ENCODE measurements around the gene MYL5. TPM values are rescaled to one million over a fixed set of nuclear protein-coding genes. Genes with fewer than 3 reads are reported as not detected.
"Not testable (repeated sequence)": the region's sequence is repeated elsewhere in the genome, so short reads cannot be mapped to it uniquely, and the experiment has no call there.

The MYL5 gene
- total and polyA plus RNA-seq, 2 donors = 32.9 to 34.1 TPM

GRCh38 chr4:686413-687040 lies 12.2 kb downstream of the MYL5 start:
- Histone ChIP-seq H3K4me3 (ENCODE audit: low read length in 2 of 2) (no peak overlapping the region), H3K9me3 (ENCODE audit: control insufficient read depth in 2 of 2, insufficient read depth in 1 of 2, low read length in 1 of 2) (peaks cover 0 to 2% of the 10 kb centered on the region in 2 donors), H3K27ac (ENCODE audit: low read depth in 1 of 2, low read length in 1 of 2) (no peak overlapping the region), H3K27me3 (ENCODE audit: control insufficient read depth in 2 of 2, insufficient read depth in 1 of 2, low read length in 1 of 2) (peaks cover 18 to 29% of the 10 kb centered on the region in 2 donors), H3K4me1 (ENCODE audit: control insufficient read depth in 2 of 2, insufficient read depth in 2 of 2, low read length in 2 of 2) (peaks cover 0 to 12% of the 10 kb centered on the region in 2 donors), H3K36me3 (ENCODE audit: control insufficient read depth in 2 of 2, insufficient read depth in 2 of 2, low read length in 1 of 2) (no peaks in the 10 kb centered on the region)
- WGBS = 95% methylated on average over 31 of the region's 31 CpGs
- no peak for DNase-seq (ENCODE audit: low read depth in 6 of 9, low spot score in 9 of 9)

GRCh38 chr4:687048-687970 lies 13.0 kb downstream of the MYL5 start:
- Histone ChIP-seq H3K27me3 (ENCODE audit: control insufficient read depth in 2 of 2, insufficient read depth in 1 of 2, low read length in 1 of 2) (peaks cover 18 to 29% of the 10 kb centered on the region in 2 donors), H3K4me3 (ENCODE audit: low read length in 2 of 2) (no peak overlapping the region), H3K9me3 (ENCODE audit: control insufficient read depth in 2 of 2, insufficient read depth in 1 of 2, low read length in 1 of 2) (peaks cover 0 to 2% of the 10 kb centered on the region in 2 donors), H3K4me1 (ENCODE audit: control insufficient read depth in 2 of 2, insufficient read depth in 2 of 2, low read length in 2 of 2) (peaks cover 0 to 12% of the 10 kb centered on the region in 2 donors), H3K36me3 (ENCODE audit: control insufficient read depth in 2 of 2, insufficient read depth in 2 of 2, low read length in 1 of 2) (no peaks in the 10 kb centered on the region), H3K27ac (ENCODE audit: low read depth in 1 of 2, low read length in 1 of 2) (no peak overlapping the region)
- DNase-seq (ENCODE audit: low read depth in 6 of 9, low spot score in 9 of 9) = no peak
- WGBS = 96% methylated on average over 38 of the region's 38 CpGs

GRCh38 chr4:687971-688853 lies 13.9 kb downstream of the MYL5 start:
- no peaks in the 10 kb centered on the region for H3K36me3 ChIP-seq (ENCODE audit: control insufficient read depth in 2 of 2, insufficient read depth in 2 of 2, low read length in 1 of 2)
- H3K27me3 ChIP-seq (ENCODE audit: control insufficient read depth in 2 of 2, insufficient read depth in 1 of 2, low read length in 1 of 2) = peaks cover 18 to 32% of the 10 kb centered on the region in 2 donors
- H3K4me3 ChIP-seq (ENCODE audit: low read length in 2 of 2) = no peak overlapping the region
- 89% methylated on average over 26 of the region's 26 CpGs for WGBS
- DNase-seq (ENCODE audit: low read depth in 6 of 9, low spot score in 9 of 9) = no peak
- H3K9me3 ChIP-seq (ENCODE audit: control insufficient read depth in 2 of 2, insufficient read depth in 1 of 2, low read length in 1 of 2) = peaks cover 0 to 2% of the 10 kb centered on the region in 2 donors
- peaks cover 0 to 12% of the 10 kb centered on the region in 2 donors for H3K4me1 ChIP-seq (ENCODE audit: control insufficient read depth in 2 of 2, insufficient read depth in 2 of 2, low read length in 2 of 2)
- peak overlapping the region in 1 of 2 donors; percentile 12 for H3K27ac ChIP-seq (ENCODE audit: low read depth in 1 of 2, low read length in 1 of 2)

GRCh38 chr4:688854-689681 lies 14.7 kb downstream of the MYL5 start, which contains the start of gene SLC49A3:
Gene SLC49A3, minus strand, starts transcription at chr4:689151. Its CDS starts 24 bp downstream, at chr4:689127.
- H3K9me3 ChIP-seq (ENCODE audit: control insufficient read depth in 2 of 2, insufficient read depth in 1 of 2, low read length in 1 of 2) = peaks cover 0 to 2% of the 10 kb centered on the region in 2 donors
- DNase-seq (ENCODE audit: low read depth in 6 of 9, low spot score in 9 of 9) = no peak
- H3K36me3 ChIP-seq (ENCODE audit: control insufficient read depth in 2 of 2, insufficient read depth in 2 of 2, low read length in 1 of 2) = no peaks in the 10 kb centered on the region
- peak within 1 kb of the TSS in 1 of 2 donors; percentile 30 for H3K4me3 ChIP-seq (ENCODE audit: low read length in 2 of 2)
- H3K27me3 ChIP-seq (ENCODE audit: control insufficient read depth in 2 of 2, insufficient read depth in 1 of 2, low read length in 1 of 2) = peaks cover 18 to 35% of the 10 kb centered on the region in 2 donors
- peaks cover 0 to 6% of the 10 kb centered on the region in 2 donors for H3K4me1 ChIP-seq (ENCODE audit: control insufficient read depth in 2 of 2, insufficient read depth in 2 of 2, low read length in 2 of 2)
- peak within 1 kb of the TSS in 1 of 2 donors; percentile 40 for H3K27ac ChIP-seq (ENCODE audit: low read depth in 1 of 2, low read length in 1 of 2)
- WGBS = 11% methylated on average over 59 of the region's 59 CpGs

GRCh38 chr4:689723-690122 lies 15.4 kb downstream of the MYL5 start:
- H3K4me1 ChIP-seq (ENCODE audit: control insufficient read depth in 2 of 2, insufficient read depth in 2 of 2, low read length in 2 of 2) = peaks cover 0 to 3% of the 10 kb centered on the region in 2 donors
- DNase-seq (ENCODE audit: low read depth in 6 of 9, low spot score in 9 of 9) = no peak
- 91% methylated on average over 8 of the region's 8 CpGs for WGBS
- no peak overlapping the region for H3K4me3 ChIP-seq (ENCODE audit: low read length in 2 of 2)
- peaks cover 0 to 2% of the 10 kb centered on the region in 2 donors for H3K9me3 ChIP-seq (ENCODE audit: control insufficient read depth in 2 of 2, insufficient read depth in 1 of 2, low read length in 1 of 2)
- H3K36me3 ChIP-seq (ENCODE audit: control insufficient read depth in 2 of 2, insufficient read depth in 2 of 2, low read length in 1 of 2) = no peaks in the 10 kb centered on the region
- peaks cover 18 to 35% of the 10 kb centered on the region in 2 donors for H3K27me3 ChIP-seq (ENCODE audit: control insufficient read depth in 2 of 2, insufficient read depth in 1 of 2, low read length in 1 of 2)
- H3K27ac ChIP-seq (ENCODE audit: low read depth in 1 of 2, low read length in 1 of 2) = no peak overlapping the region

- peaks cover 0 to 2% of the 10 kb centered on the region in 2 donors for H3K9me3 ChIP-seq (ENCODE audit: control insufficient read depth in 2 of 2, insufficient read depth in 1 of 2, low read length in 1 of 2)
- H3K4me1 ChIP-seq (ENCODE audit: control insufficient read depth in 2 of 2, insufficient read depth in 2 of 2, low read length in 2 of 2) = peaks cover 0 to 3% of the 10 kb centered on the region in 2 donors
- H3K27ac ChIP-seq (ENCODE audit: low read depth in 1 of 2, low read length in 1 of 2) = no peak overlapping the region
- no peaks in the 10 kb centered on the region for H3K36me3 ChIP-seq (ENCODE audit: control insufficient read depth in 2 of 2, insufficient read depth in 2 of 2, low read length in 1 of 2)
- WGBS = 82% methylated on average over 32 of the region's 32 CpGs
- H3K4me3 ChIP-seq (ENCODE audit: low read length in 2 of 2) = no peak overlapping the region
- H3K27me3 ChIP-seq (ENCODE audit: control insufficient read depth in 2 of 2, insufficient read depth in 1 of 2, low read length in 1 of 2) = peaks cover 15 to 27% of the 10 kb centered on the region in 2 donors
- no peak for DNase-seq (ENCODE audit: low read depth in 6 of 9, low spot score in 9 of 9)
Observed at GRCh38 chr4:692771-693554, 18.6 kb downstream of the MYL5 start.

GRCh38 chr4:694341-694940 lies 20.1 kb downstream of the MYL5 start:
- H3K4me1 ChIP-seq (ENCODE audit: control insufficient read depth in 2 of 2, insufficient read depth in 2 of 2, low read length in 2 of 2); H3K27ac ChIP-seq (ENCODE audit: low read depth in 1 of 2, low read length in 1 of 2); H3K4me3 ChIP-seq (ENCODE audit: low read length in 2 of 2); H3K36me3 ChIP-seq (ENCODE audit: control insufficient read depth in 2 of 2, insufficient read depth in 2 of 2, low read length in 1 of 2); DNase-seq (ENCODE audit: low read depth in 6 of 9, low spot score in 9 of 9); H3K9me3 ChIP-seq (ENCODE audit: control insufficient read depth in 2 of 2, insufficient read depth in 1 of 2, low read length in 1 of 2): not testable (repeated sequence)
- H3K27me3 ChIP-seq (ENCODE audit: control insufficient read depth in 2 of 2, insufficient read depth in 1 of 2, low read length in 1 of 2) = peaks cover 5 to 14% of the 10 kb centered on the region in 2 donors
- 91% methylated on average over 12 of the region's 12 CpGs for WGBS
